Fibroblast of lung (primary cell): ENCODE measurements around the gene XPNPEP1. TPM values are rescaled to one million over a fixed set of nuclear protein-coding genes. Genes with fewer than 3 reads are reported as not detected.

Experiments used
- DNase-seq, 2 donors: peaks; one replicate each; pipeline versions ENCODE4 v3.0.0 to v3.0.0-alpha.2; 2010; ENCODE audit warnings: low read depth in 2 of 2
- H2AFZ ChIP-seq: 2 replicates; pipeline ENCODE4 v1.5.1; 2012; ENCODE audit warnings: low read length, control low read depth, inconsistent platforms
- H3K27ac ChIP-seq: 2 replicates; pipeline ENCODE4 v1.5.1; 2011; ENCODE audit warnings: low read length, control low read depth; ENCODE audit not compliant: insufficient read depth
- H3K27me3 ChIP-seq: 2 replicates; pipeline ENCODE4 v1.5.1; 2011; ENCODE audit warnings: mild to moderate bottlenecking, low read length; ENCODE audit not compliant: control insufficient read depth, insufficient read depth
- H3K36me3 ChIP-seq: 2 replicates; pipeline ENCODE4 v1.5.1; 2011; ENCODE audit warnings: low read length; ENCODE audit not compliant: control insufficient read depth, insufficient read depth
- H3K4me1 ChIP-seq: 2 replicates; pipeline ENCODE4 v1.5.1; 2011; ENCODE audit warnings: low read length; ENCODE audit not compliant: control insufficient read depth, insufficient read depth; ENCODE audit errors: extremely low read depth
- H3K4me2 ChIP-seq: 2 replicates; pipeline ENCODE4 v1.5.1; 2011; ENCODE audit warnings: low read length, control low read depth; ENCODE audit not compliant: insufficient read depth; ENCODE audit errors: extremely low read depth
- H3K4me3 ChIP-seq, 4 experiments: fragments of 200-600 bp in 1 of 4; sonication (generic) in 1 of 4; replicated peaks in 1 of 4; 2 replicates each; pipeline ENCODE4 v1.5.1; 2011 to 2016; ENCODE audit warnings: low read length in 4 of 4, low read depth in 3 of 4, mild to moderate bottlenecking in 3 of 4, control low read depth in 2 of 4, inconsistent platforms in 1 of 4, mixed read lengths in 1 of 4; ENCODE audit not compliant: insufficient read depth in 1 of 4; ENCODE audit errors: control extremely low read depth in 1 of 4
- H3K79me2 ChIP-seq: 2 replicates; pipeline ENCODE4 v1.5.1; 2012; ENCODE audit warnings: mild to moderate bottlenecking, low read length, inconsistent platforms; ENCODE audit not compliant: control insufficient read depth, insufficient read depth
- H3K9ac ChIP-seq: 2 replicates; pipeline ENCODE4 v1.5.1; 2011; ENCODE audit warnings: mild to moderate bottlenecking, low read length, control low read depth; ENCODE audit not compliant: insufficient read depth
- H3K9me3 ChIP-seq: 2 replicates; pipeline ENCODE4 v1.5.1; 2012; ENCODE audit warnings: low read depth, low read length; ENCODE audit not compliant: control insufficient read depth, insufficient read depth
- H4K20me1 ChIP-seq: 2 replicates; pipeline ENCODE4 v1.5.1; 2011; ENCODE audit warnings: low read length; ENCODE audit not compliant: control insufficient read depth, insufficient read depth; ENCODE audit errors: extremely low read depth
- EZH2 ChIP-seq: IDR thresholded peaks from 2 replicates; pipeline ENCODE4 v1.5.1; 2012; ENCODE audit warnings: low read length, control low read depth, mild to moderate bottlenecking; ENCODE audit errors: missing control alignments
- polyA plus RNA-seq, 2 donors: library from polyadenylated mRNA; depleted of rRNA in 1 of 2; stranded (reverse) in 1 of 2; unstranded in 1 of 2; fragments of >200 nt; gene quantifications; 2 replicates each; pipeline ENCODE4 v1.2.1, GENCODE V29; 2011 to 2012; ENCODE audit warnings: missing spikeins in 1 of 2
- total RNA-seq: library from RNA; depleted of rRNA; stranded (reverse); fragments of >200 nt; gene quantifications from 2 replicates; pipeline ENCODE4 v1.2.1, GENCODE V29; 2014
- TF ChIP-seq, protein P1 (sequence below), 2 donors: IDR thresholded peaks in 1 of 2; conservative IDR thresholded peaks in 1 of 2; 1 replicate in 1 of 2; 2 replicates in 1 of 2; pipeline ENCODE4 v1.5.1; 2011 to 2012; ENCODE audit warnings: low read length in 2 of 2, control low read depth in 1 of 2, inconsistent platforms in 1 of 2, low read depth in 1 of 2, mild to moderate bottlenecking in 1 of 2

XPNPEP1 gene
- total and polyA plus RNA-seq, 2 donors (not counting 1 experiment from before 2014, with no cell fraction given): 86.5 to 119 TPM

DNA sequence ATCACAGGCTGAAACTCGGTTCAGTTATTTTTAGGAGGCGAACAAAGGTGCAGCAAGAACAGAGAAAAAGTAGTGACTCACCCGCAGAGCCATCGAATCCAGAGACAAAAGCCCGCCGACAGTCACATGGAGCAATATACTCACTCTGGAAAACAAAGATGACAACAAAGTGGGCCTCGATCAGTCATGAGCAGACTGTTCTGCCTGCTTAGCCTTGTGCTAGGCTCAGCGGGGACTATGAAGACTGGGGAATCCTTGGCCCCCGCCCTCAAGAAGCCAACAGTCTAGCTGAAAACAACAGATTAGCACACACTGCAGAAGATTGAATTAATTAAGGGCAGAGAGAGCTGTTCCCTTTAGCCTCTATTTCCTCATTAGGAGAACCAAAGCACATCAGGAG, 30.4 kb downstream of the XPNPEP1 start:
- peak in 1 of 2 donors; percentile 83 for DNase-seq
- no peaks in the 10 kb centered on the region for H3K9me3 ChIP-seq
- H3K4me1 ChIP-seq: peaks cover 18% of the 10 kb centered on the region
- H3K9ac ChIP-seq: no peak overlapping the region
- no peak overlapping the region for H2AFZ ChIP-seq
- H3K79me2 ChIP-seq: peaks cover 1% of the 10 kb centered on the region
- no peak overlapping the region for H3K27ac ChIP-seq
- no peak overlapping the region for H3K4me2 ChIP-seq
- no peaks in the 10 kb centered on the region for H3K27me3 ChIP-seq
- peaks cover 13% of the 10 kb centered on the region for H3K36me3 ChIP-seq
- H4K20me1 ChIP-seq: no peaks in the 10 kb centered on the region
- no peak for TF ChIP-seq EZH2
- TF ChIP-seq, protein P1, sequence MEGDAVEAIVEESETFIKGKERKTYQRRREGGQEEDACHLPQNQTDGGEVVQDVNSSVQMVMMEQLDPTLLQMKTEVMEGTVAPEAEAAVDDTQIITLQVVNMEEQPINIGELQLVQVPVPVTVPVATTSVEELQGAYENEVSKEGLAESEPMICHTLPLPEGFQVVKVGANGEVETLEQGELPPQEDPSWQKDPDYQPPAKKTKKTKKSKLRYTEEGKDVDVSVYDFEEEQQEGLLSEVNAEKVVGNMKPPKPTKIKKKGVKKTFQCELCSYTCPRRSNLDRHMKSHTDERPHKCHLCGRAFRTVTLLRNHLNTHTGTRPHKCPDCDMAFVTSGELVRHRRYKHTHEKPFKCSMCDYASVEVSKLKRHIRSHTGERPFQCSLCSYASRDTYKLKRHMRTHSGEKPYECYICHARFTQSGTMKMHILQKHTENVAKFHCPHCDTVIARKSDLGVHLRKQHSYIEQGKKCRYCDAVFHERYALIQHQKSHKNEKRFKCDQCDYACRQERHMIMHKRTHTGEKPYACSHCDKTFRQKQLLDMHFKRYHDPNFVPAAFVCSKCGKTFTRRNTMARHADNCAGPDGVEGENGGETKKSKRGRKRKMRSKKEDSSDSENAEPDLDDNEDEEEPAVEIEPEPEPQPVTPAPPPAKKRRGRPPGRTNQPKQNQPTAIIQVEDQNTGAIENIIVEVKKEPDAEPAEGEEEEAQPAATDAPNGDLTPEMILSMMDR (conservative IDR thresholded peaks at IDR 0.05 in 1 of 2, IDR thresholded peaks at IDR 0.05 in 1 of 2; ENCODE audit: low read depth in 1 of 2, low read length in 2 of 2): no peak
- H3K4me3 ChIP-seq: no peak overlapping the region

DNA sequence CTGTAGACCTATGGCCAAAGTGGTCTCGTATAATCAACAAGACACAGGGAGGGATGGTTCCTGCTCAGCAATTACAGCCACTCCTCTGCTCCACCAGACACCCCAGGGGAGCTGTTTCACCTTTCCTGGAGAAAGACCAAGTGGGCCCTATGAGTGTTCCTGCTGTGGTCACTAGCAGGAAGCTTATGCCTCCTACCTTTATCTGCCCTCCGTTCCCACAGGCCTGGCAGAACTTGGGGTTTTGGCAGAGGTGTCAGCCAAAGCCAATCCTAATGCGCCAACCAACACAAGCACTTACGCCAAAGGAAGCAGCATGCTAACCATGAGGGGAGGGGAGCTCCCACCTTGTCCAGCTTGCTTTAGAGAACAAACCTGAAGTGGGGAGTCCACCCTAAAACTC, 31.2 kb downstream of the XPNPEP1 start:
- no peak for TF ChIP-seq EZH2

DNA sequence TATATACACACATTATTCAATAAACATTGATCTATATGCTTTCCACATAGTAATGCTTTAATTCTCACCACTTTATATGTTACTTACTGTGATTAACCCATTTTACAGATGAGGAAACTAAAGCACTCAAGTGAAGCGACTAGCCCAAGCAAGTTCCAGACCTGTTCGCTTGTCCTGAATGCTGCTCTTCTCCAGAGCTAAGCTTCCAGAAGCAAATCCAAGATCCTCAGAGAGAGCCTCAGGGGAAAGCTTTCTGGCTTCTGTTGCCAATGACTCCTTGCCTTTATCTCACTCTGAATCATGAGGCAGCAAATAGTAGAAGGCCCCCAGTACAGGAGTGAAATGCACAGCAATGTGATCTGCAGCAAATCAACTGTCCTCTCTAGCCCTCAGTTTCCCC, 32.2 kb downstream of the XPNPEP1 start:
- no peaks in the 10 kb centered on the region for H3K79me2 ChIP-seq
- no peaks in the 10 kb centered on the region for H3K27me3 ChIP-seq
- no peaks in the 10 kb centered on the region for H3K9me3 ChIP-seq
- TF ChIP-seq, protein P1 (conservative IDR thresholded peaks at IDR 0.05 in 1 of 2, IDR thresholded peaks at IDR 0.05 in 1 of 2; ENCODE audit: low read depth in 1 of 2, low read length in 2 of 2): no peak
- no peak for TF ChIP-seq EZH2
- no peak overlapping the region for H3K27ac ChIP-seq
- no peaks in the 10 kb centered on the region for H4K20me1 ChIP-seq
- no peak overlapping the region for H3K4me2 ChIP-seq
- H3K36me3 ChIP-seq: peaks cover 14% of the 10 kb centered on the region
- no peak overlapping the region for H2AFZ ChIP-seq
- H3K9ac ChIP-seq: no peak overlapping the region
- H3K4me1 ChIP-seq: peaks cover 20% of the 10 kb centered on the region
- DNase-seq: peak in 1 of 2 donors; percentile 57
- no peak overlapping the region for H3K4me3 ChIP-seq

More for the DNA sequence above, 31.2 kb downstream of the XPNPEP1 start:
- H3K36me3 ChIP-seq: peaks cover 14% of the 10 kb centered on the region
- no peaks in the 10 kb centered on the region for H3K27me3 ChIP-seq
- peak in 1 of 2 donors; percentile 70 for DNase-seq
- no peaks in the 10 kb centered on the region for H3K79me2 ChIP-seq
- H3K4me3 ChIP-seq: no peak overlapping the region
- no peaks in the 10 kb centered on the region for H4K20me1 ChIP-seq
- H3K4me1 ChIP-seq: peaks cover 18% of the 10 kb centered on the region
- H3K9ac ChIP-seq: no peak overlapping the region
- H3K4me2 ChIP-seq: no peak overlapping the region
- H3K9me3 ChIP-seq: no peaks in the 10 kb centered on the region
- H3K27ac ChIP-seq: no peak overlapping the region
- H2AFZ ChIP-seq: no peak overlapping the region
